PC-3 (cell line): ENCODE measurements around the gene PPM1L.

ENCODE experiments used
- EZH2 ChIP-seq: fragments of 300-600 bp; sonication (generic); IDR thresholded peaks from one replicate; pipeline ENCODE4 v1.6.1; 2017; ENCODE audit warnings: antibody characterized with exemption, mild to moderate bottlenecking, low read length; ENCODE audit not compliant: unreplicated experiment
- TF ChIP-seq, protein P1 (sequence below): fragments of 300-600 bp; sonication (generic); conservative IDR thresholded peaks from 2 replicates; pipeline ENCODE4 v1.5.1; 2017; ENCODE audit warnings: antibody characterized with exemption, low read depth, mild to moderate bottlenecking, low read length

GRCh38 chr3:160722331-160722730 is 33.7 kb upstream of the PPM1L start:
- TF ChIP-seq EZH2, result no peak
- TF ChIP-seq, protein P1, sequence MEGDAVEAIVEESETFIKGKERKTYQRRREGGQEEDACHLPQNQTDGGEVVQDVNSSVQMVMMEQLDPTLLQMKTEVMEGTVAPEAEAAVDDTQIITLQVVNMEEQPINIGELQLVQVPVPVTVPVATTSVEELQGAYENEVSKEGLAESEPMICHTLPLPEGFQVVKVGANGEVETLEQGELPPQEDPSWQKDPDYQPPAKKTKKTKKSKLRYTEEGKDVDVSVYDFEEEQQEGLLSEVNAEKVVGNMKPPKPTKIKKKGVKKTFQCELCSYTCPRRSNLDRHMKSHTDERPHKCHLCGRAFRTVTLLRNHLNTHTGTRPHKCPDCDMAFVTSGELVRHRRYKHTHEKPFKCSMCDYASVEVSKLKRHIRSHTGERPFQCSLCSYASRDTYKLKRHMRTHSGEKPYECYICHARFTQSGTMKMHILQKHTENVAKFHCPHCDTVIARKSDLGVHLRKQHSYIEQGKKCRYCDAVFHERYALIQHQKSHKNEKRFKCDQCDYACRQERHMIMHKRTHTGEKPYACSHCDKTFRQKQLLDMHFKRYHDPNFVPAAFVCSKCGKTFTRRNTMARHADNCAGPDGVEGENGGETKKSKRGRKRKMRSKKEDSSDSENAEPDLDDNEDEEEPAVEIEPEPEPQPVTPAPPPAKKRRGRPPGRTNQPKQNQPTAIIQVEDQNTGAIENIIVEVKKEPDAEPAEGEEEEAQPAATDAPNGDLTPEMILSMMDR, result no peak
